PFSK-1 (cell line): Measurements from ENCODE around the gene DPH1.

Experiments
- FOXP2 ChIP-seq: optimal IDR thresholded peaks from 2 replicates; pipeline ENCODE3; 2011; ENCODE audit warnings: borderline replicate concordance, control low read depth, inconsistent platforms; ENCODE audit not compliant: insufficient read depth; ENCODE audit errors: extremely low read length, extremely low read depth
- POLR2AphosphoS5 ChIP-seq: IDR thresholded peaks from 2 replicates; pipeline ENCODE4 v1.6.1; 2012; ENCODE audit warnings: low read depth, mild to moderate bottlenecking, control low read depth, low read length, moderate library complexity
- REST ChIP-seq, 2 experiments: IDR thresholded peaks; 2 replicates each; pipeline versions ENCODE4 v1.6.1 to v1.8.0; 2011 to 2012; ENCODE audit warnings: low read depth in 2 of 2, low read length in 2 of 2, control low read depth in 1 of 2, inconsistent platforms in 1 of 2, mild to moderate bottlenecking in 1 of 2, moderate library complexity in 1 of 2; ENCODE audit not compliant: insufficient read depth in 1 of 2
- SIN3A ChIP-seq: IDR thresholded peaks from 2 replicates; pipeline ENCODE4 v1.6.1; 2012; ENCODE audit warnings: mild to moderate bottlenecking, low read length, moderate library complexity, borderline replicate concordance; ENCODE audit not compliant: insufficient read depth
- TAF1 ChIP-seq: IDR thresholded peaks from 2 replicates; pipeline ENCODE4 v1.6.1; 2012; ENCODE audit warnings: low read length, control low read depth, borderline replicate concordance; ENCODE audit not compliant: insufficient read depth

The DPH1 gene

GRCh38 chr17:2023692-2024571 lies 6.0 kb upstream of the DPH1 start:
- TF ChIP-seq REST (IDR thresholded peaks at IDR 0.05; ENCODE audit: insufficient read depth in 1 of 2, low read depth in 2 of 2, low read length in 2 of 2) (no peak), TAF1 (no peak), POLR2AphosphoS5 (no peak), FOXP2 (no peak), SIN3A (no peak)

- TF ChIP-seq FOXP2 (no peak), POLR2AphosphoS5 (no peak), SIN3A (no peak), REST (IDR thresholded peaks at IDR 0.05; ENCODE audit: insufficient read depth in 1 of 2, low read depth in 2 of 2, low read length in 2 of 2) (no peak), TAF1 (no peak)
Measured at GRCh38 chr17:2024572-2025219, 5.3 kb upstream of the DPH1 start.

- TF ChIP-seq TAF1 (no peak), SIN3A (no peak), POLR2AphosphoS5 (no peak), REST (IDR thresholded peaks at IDR 0.05; ENCODE audit: insufficient read depth in 1 of 2, low read depth in 2 of 2, low read length in 2 of 2) (no peak), FOXP2 (no peak)
Measured at GRCh38 chr17:2025220-2025621, 4.7 kb upstream of the DPH1 start, which contains the start of gene RTN4RL1. RTN4RL1 (minus strand) TSS chr17:2025334; CDS start chr17:2024865, 469 bp downstream.

- TF ChIP-seq FOXP2 (no peak), SIN3A (no peak), TAF1 (no peak), REST (IDR thresholded peaks at IDR 0.05; ENCODE audit: insufficient read depth in 1 of 2, low read depth in 2 of 2, low read length in 2 of 2) (no peak), POLR2AphosphoS5 (no peak)
Measured at GRCh38 chr17:2025622-2026309, 4.2 kb upstream of the DPH1 start.
